ENCODE data around the gene EDEM3. TPM values are rescaled to one million over a fixed set of nuclear protein-coding genes. Genes with fewer than 3 reads are reported as not detected.

EDEM3 gene
- polyA plus RNA-seq, 4 donors: 9.7 to 40.6 (median 13.8) TPM

GRCh38 chr1:184743062-184743756 lies 11.4 kb downstream of the EDEM3 start:
- Histone ChIP-seq H3K36me3 (ENCODE audit: control insufficient read depth in 3 of 3, insufficient read depth in 2 of 3, low read depth in 1 of 3, low read length in 3 of 3) (no peaks in the 10 kb centered on the region), H3K4me1 (ENCODE audit: control insufficient read depth in 3 of 3, insufficient read depth in 2 of 3, low read depth in 1 of 3, low read length in 2 of 3) (peaks cover 2 to 7% (median 5%) of the 10 kb centered on the region in 3 donors), H3K4me3 (ENCODE audit: low read depth in 1 of 3, low read length in 3 of 3) (no peak overlapping the region), H3K27me3 (ENCODE audit: control insufficient read depth in 3 of 3, insufficient read depth in 3 of 3, low read length in 3 of 3) (no peaks in the 10 kb centered on the region), H3K9me3 (ENCODE audit: control insufficient read depth in 2 of 2, insufficient read depth in 1 of 2, low read depth in 1 of 2, low read length in 1 of 2) (no peaks in the 10 kb centered on the region), H3K27ac (ENCODE audit: low read depth in 1 of 3, low read length in 2 of 3) (no peak overlapping the region)
- FAIRE-seq (no peak), DNase-seq (peak; percentile 8 to 54)
- WGBS, 3 donors: 42 to 52% (median 51%) methylated on average over 2 of the region's 2 CpGs

GRCh38 chr1:184740344-184740743 lies 14.3 kb downstream of the EDEM3 start:
- Histone ChIP-seq H3K27ac (ENCODE audit: low read depth in 1 of 3, low read length in 2 of 3) (no peak overlapping the region), H3K27me3 (ENCODE audit: control insufficient read depth in 3 of 3, insufficient read depth in 3 of 3, low read length in 3 of 3) (no peaks in the 10 kb centered on the region), H3K4me1 (ENCODE audit: control insufficient read depth in 3 of 3, insufficient read depth in 2 of 3, low read depth in 1 of 3, low read length in 2 of 3) (no peaks in the 10 kb centered on the region), H3K9me3 (ENCODE audit: control insufficient read depth in 2 of 2, insufficient read depth in 1 of 2, low read depth in 1 of 2, low read length in 1 of 2) (no peaks in the 10 kb centered on the region), H3K4me3 (ENCODE audit: low read depth in 1 of 3, low read length in 3 of 3) (no peak overlapping the region), H3K36me3 (ENCODE audit: control insufficient read depth in 3 of 3, insufficient read depth in 2 of 3, low read depth in 1 of 3, low read length in 3 of 3) (peaks cover 0 to 6% (median 0%) of the 10 kb centered on the region in 3 donors)
- no peak for DNase-seq
- 66 to 80% (median 74%) methylated on average over 4 of the region's 4 CpGs for WGBS, 3 donors
- FAIRE-seq: no peak

- no peak overlapping the region for H3K27ac ChIP-seq (ENCODE audit: low read depth in 1 of 3, low read length in 2 of 3)
- no peaks in the 10 kb centered on the region for H3K4me1 ChIP-seq (ENCODE audit: control insufficient read depth in 3 of 3, insufficient read depth in 2 of 3, low read depth in 1 of 3, low read length in 2 of 3)
- H3K27me3 ChIP-seq (ENCODE audit: control insufficient read depth in 3 of 3, insufficient read depth in 3 of 3, low read length in 3 of 3): no peaks in the 10 kb centered on the region
- peaks cover 0 to 7% (median 0%) of the 10 kb centered on the region in 3 donors for H3K36me3 ChIP-seq (ENCODE audit: control insufficient read depth in 3 of 3, insufficient read depth in 2 of 3, low read depth in 1 of 3, low read length in 3 of 3)
- no peak overlapping the region for H3K4me3 ChIP-seq (ENCODE audit: low read depth in 1 of 3, low read length in 3 of 3)
- FAIRE-seq: no peak
- 91 to 92% (median 91%) methylated on average over 4 of the region's 4 CpGs for WGBS, 3 donors
- no peak for DNase-seq
- no peaks in the 10 kb centered on the region for H3K9me3 ChIP-seq (ENCODE audit: control insufficient read depth in 2 of 2, insufficient read depth in 1 of 2, low read depth in 1 of 2, low read length in 1 of 2)
Measured at GRCh38 chr1:184739796-184740195, 14.9 kb downstream of the EDEM3 start.

GRCh38 chr1:184739070-184739469 lies 15.6 kb downstream of the EDEM3 start:
- FAIRE-seq: peak; percentile 96

GRCh38 chr1:184734980-184735379 lies 19.7 kb downstream of the EDEM3 start:
- Histone ChIP-seq H3K27me3 (ENCODE audit: control insufficient read depth in 3 of 3, insufficient read depth in 3 of 3, low read length in 3 of 3) (no peaks in the 10 kb centered on the region), H3K27ac (ENCODE audit: low read depth in 1 of 3, low read length in 2 of 3) (no peak overlapping the region), H3K4me3 (ENCODE audit: low read depth in 1 of 3, low read length in 3 of 3) (no peak overlapping the region), H3K9me3 (ENCODE audit: control insufficient read depth in 2 of 2, insufficient read depth in 1 of 2, low read depth in 1 of 2, low read length in 1 of 2) (no peaks in the 10 kb centered on the region), H3K4me1 (ENCODE audit: control insufficient read depth in 3 of 3, insufficient read depth in 2 of 3, low read depth in 1 of 3, low read length in 2 of 3) (no peaks in the 10 kb centered on the region), H3K36me3 (ENCODE audit: control insufficient read depth in 3 of 3, insufficient read depth in 2 of 3, low read depth in 1 of 3, low read length in 3 of 3) (peaks cover 3 to 15% (median 13%) of the 10 kb centered on the region in 3 donors)
- FAIRE-seq (no peak), DNase-seq (no peak)

More at GRCh38 chr1:184739070-184739469, 15.6 kb downstream of the EDEM3 start:
- no peaks in the 10 kb centered on the region for H3K9me3 ChIP-seq (ENCODE audit: control insufficient read depth in 2 of 2, insufficient read depth in 1 of 2, low read depth in 1 of 2, low read length in 1 of 2)
- 97 to 100% (median 100%) methylated on average over 1 of the region's 1 CpG for WGBS, 3 donors
- peaks cover 0 to 8% (median 1%) of the 10 kb centered on the region in 3 donors for H3K36me3 ChIP-seq (ENCODE audit: control insufficient read depth in 3 of 3, insufficient read depth in 2 of 3, low read depth in 1 of 3, low read length in 3 of 3)
- H3K4me1 ChIP-seq (ENCODE audit: control insufficient read depth in 3 of 3, insufficient read depth in 2 of 3, low read depth in 1 of 3, low read length in 2 of 3): no peaks in the 10 kb centered on the region
- H3K4me3 ChIP-seq (ENCODE audit: low read depth in 1 of 3, low read length in 3 of 3): no peak overlapping the region
- H3K27me3 ChIP-seq (ENCODE audit: control insufficient read depth in 3 of 3, insufficient read depth in 3 of 3, low read length in 3 of 3): no peaks in the 10 kb centered on the region
- no peak overlapping the region for H3K27ac ChIP-seq (ENCODE audit: low read depth in 1 of 3, low read length in 2 of 3)
- no peak for DNase-seq

GRCh38 chr1:184724843-184725242 lies 29.8 kb downstream of the EDEM3 start:
- H3K27me3 ChIP-seq (ENCODE audit: control insufficient read depth in 3 of 3, insufficient read depth in 3 of 3, low read length in 3 of 3): no peaks in the 10 kb centered on the region
- H3K9me3 ChIP-seq (ENCODE audit: control insufficient read depth in 2 of 2, insufficient read depth in 1 of 2, low read depth in 1 of 2, low read length in 1 of 2): no peaks in the 10 kb centered on the region
- no peak for FAIRE-seq
- H3K4me3 ChIP-seq (ENCODE audit: low read depth in 1 of 3, low read length in 3 of 3): no peak overlapping the region
- H3K27ac ChIP-seq (ENCODE audit: low read depth in 1 of 3, low read length in 2 of 3): no peak overlapping the region
- H3K4me1 ChIP-seq (ENCODE audit: control insufficient read depth in 3 of 3, insufficient read depth in 2 of 3, low read depth in 1 of 3, low read length in 2 of 3): no peaks in the 10 kb centered on the region
- 94 to 99% (median 98%) methylated on average over 3 of the region's 3 CpGs for WGBS, 3 donors
- no peak for DNase-seq
- H3K36me3 ChIP-seq (ENCODE audit: control insufficient read depth in 3 of 3, insufficient read depth in 2 of 3, low read depth in 1 of 3, low read length in 3 of 3): peaks cover 2 to 10% (median 7%) of the 10 kb centered on the region in 3 donors

GRCh38 chr1:184716158-184716557 lies 38.5 kb downstream of the EDEM3 start:
- DNase-seq (no peak), FAIRE-seq (no peak)
- no peak overlapping the region for H3K4me3 ChIP-seq (ENCODE audit: low read depth in 1 of 3, low read length in 3 of 3)
- no peaks in the 10 kb centered on the region for H3K27me3 ChIP-seq (ENCODE audit: control insufficient read depth in 3 of 3, insufficient read depth in 3 of 3, low read length in 3 of 3)
- H3K4me1 ChIP-seq (ENCODE audit: control insufficient read depth in 3 of 3, insufficient read depth in 2 of 3, low read depth in 1 of 3, low read length in 2 of 3): no peaks in the 10 kb centered on the region
- 82 to 90% (median 85%) methylated on average over 2 of the region's 2 CpGs for WGBS, 3 donors
- peaks cover 9 to 14% (median 11%) of the 10 kb centered on the region in 3 donors for H3K36me3 ChIP-seq (ENCODE audit: control insufficient read depth in 3 of 3, insufficient read depth in 2 of 3, low read depth in 1 of 3, low read length in 3 of 3)
- H3K27ac ChIP-seq (ENCODE audit: low read depth in 1 of 3, low read length in 2 of 3): no peak overlapping the region
- H3K9me3 ChIP-seq (ENCODE audit: control insufficient read depth in 2 of 2, insufficient read depth in 1 of 2, low read depth in 1 of 2, low read length in 1 of 2): no peaks in the 10 kb centered on the region

- Histone ChIP-seq H3K4me3 (ENCODE audit: low read depth in 1 of 3, low read length in 3 of 3) (no peak overlapping the region), H3K9me3 (ENCODE audit: control insufficient read depth in 2 of 2, insufficient read depth in 1 of 2, low read depth in 1 of 2, low read length in 1 of 2) (no peaks in the 10 kb centered on the region), H3K4me1 (ENCODE audit: control insufficient read depth in 3 of 3, insufficient read depth in 2 of 3, low read depth in 1 of 3, low read length in 2 of 3) (no peaks in the 10 kb centered on the region), H3K27ac (ENCODE audit: low read depth in 1 of 3, low read length in 2 of 3) (no peak overlapping the region), H3K36me3 (ENCODE audit: control insufficient read depth in 3 of 3, insufficient read depth in 2 of 3, low read depth in 1 of 3, low read length in 3 of 3) (peaks cover 8 to 18% (median 13%) of the 10 kb centered on the region in 3 donors), H3K27me3 (ENCODE audit: control insufficient read depth in 3 of 3, insufficient read depth in 3 of 3, low read length in 3 of 3) (no peaks in the 10 kb centered on the region)
- FAIRE-seq: no peak
- DNase-seq: no peak
Measured at GRCh38 chr1:184709418-184709817, 45.2 kb downstream of the EDEM3 start.
